Pulmonary artery endothelial cell (primary cell): ENCODE results near the gene CDH4. TPM values are rescaled to one million over a fixed set of nuclear protein-coding genes. Genes with fewer than 3 reads are reported as not detected.
"Not testable (repeated sequence)": the region's sequence is repeated elsewhere in the genome, so short reads cannot be mapped to it uniquely, and the experiment has no call there.

Experiments used
- DNase-seq: peaks from one replicate; pipeline ENCODE4 v3.0.0-alpha.2; 2011; ENCODE audit warnings: low read depth, low spot score
- total RNA-seq: library from RNA; depleted of rRNA; stranded (reverse); fragments of >200 nt; gene quantifications from 2 replicates; pipeline ENCODE4 v1.2.3, GENCODE V29; 2014

The CDH4 gene
- total RNA-seq, 1 donor from 2014 or later, result 7.5 TPM

- no peak for DNase-seq
Measured at GRCh38 chr20:61385296-61385695, 133.2 kb downstream of the CDH4 start.

GRCh38 chr20:61385731-61386130, 133.7 kb downstream of the CDH4 start:
- no peak for DNase-seq

DNA sequence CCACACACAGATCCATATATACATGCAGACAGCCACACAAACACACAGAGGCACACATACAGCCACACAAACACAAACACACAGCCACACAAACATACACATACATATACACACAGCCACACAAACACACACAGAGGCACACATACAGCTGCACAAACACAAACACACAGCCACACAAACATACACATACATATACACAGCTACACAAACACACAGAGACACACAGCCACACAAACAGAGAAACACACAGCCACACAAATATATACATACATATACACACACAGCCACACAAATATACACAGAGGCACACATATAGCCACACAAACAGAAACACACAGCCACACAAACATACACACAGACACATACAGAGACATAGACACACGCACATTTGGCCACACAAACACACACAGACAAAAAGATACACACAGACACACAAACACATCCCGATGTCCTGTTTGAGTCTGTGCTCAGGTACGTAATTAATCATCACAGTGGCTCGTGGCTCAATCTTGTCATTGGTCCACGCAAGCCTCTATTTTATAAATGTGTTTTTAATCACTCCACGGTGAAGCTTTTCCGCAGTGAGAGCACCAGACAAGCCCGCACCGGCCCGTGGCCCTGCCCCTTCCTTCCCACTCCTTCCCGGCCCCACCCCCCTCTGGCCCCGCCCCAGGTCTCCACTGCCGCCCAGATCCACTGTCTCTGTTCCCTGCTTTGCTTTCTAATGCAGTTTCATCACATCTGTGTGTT, 135.3 kb downstream of the CDH4 start:
- peak; percentile 2 for DNase-seq

DNA sequence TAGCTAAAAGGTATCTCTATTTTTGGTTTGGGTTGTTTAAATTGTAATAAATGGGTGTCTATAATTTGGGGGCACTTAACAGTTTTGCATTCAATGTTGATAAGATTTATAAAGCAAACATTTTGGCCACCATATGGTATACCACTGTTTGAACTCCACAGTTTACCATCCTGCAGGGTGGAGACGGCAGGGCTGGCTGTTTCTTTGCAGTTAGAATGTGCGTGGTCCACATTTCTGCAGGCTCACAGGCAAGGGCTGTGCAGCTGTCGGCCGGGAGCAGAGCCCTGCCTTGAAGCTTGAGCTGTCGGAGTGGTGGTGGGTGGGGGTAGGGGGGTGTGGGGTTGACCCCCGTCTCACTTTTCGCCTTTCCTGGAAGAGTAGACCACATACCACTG, 135.9 kb downstream of the CDH4 start:
- no peak for DNase-seq

- DNase-seq, result no peak
Measured at GRCh38 chr20:61389077-61389476, 137.0 kb downstream of the CDH4 start.

GRCh38 chr20:61391185-61391584, 139.1 kb downstream of the CDH4 start:
- DNase-seq, result no peak

- DNase-seq, result no peak
Measured at GRCh38 chr20:61391812-61392520, 139.9 kb downstream of the CDH4 start.

DNA sequence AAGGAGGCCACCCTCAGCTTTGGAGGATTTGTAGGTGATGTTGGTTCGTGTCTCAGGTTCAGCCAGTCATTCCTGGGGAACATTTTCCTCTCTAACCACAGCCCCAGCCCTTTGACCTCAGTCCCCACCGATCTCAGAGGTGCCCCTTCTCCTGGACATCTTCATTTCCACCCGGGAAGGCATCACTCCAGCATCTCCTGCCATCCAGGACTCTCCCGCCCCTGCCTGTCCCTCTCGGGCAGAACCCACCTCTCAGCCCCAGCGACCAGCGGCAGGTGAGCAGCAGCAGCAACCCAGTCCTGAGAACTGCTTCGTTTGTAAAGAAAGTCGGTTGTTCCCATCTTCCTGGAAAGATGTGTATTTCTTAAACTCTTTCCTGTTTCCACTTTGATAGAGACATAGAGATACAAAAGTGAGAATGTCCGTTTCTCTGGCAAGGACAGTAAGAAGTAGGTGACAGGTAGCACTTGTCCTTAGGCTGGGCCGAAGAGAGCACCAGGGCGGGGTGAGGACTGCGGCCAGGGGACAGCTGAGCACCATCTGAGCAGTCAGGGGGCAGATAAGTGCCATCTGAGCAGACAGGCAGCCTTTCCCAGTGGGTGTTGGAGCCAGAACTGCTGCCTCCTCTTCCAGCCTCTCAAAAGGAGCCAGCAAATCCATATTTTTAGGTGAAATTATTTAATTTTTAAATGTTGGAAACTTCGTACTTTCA, 142.2 kb downstream of the CDH4 start:
- DNase-seq, result no peak

DNA sequence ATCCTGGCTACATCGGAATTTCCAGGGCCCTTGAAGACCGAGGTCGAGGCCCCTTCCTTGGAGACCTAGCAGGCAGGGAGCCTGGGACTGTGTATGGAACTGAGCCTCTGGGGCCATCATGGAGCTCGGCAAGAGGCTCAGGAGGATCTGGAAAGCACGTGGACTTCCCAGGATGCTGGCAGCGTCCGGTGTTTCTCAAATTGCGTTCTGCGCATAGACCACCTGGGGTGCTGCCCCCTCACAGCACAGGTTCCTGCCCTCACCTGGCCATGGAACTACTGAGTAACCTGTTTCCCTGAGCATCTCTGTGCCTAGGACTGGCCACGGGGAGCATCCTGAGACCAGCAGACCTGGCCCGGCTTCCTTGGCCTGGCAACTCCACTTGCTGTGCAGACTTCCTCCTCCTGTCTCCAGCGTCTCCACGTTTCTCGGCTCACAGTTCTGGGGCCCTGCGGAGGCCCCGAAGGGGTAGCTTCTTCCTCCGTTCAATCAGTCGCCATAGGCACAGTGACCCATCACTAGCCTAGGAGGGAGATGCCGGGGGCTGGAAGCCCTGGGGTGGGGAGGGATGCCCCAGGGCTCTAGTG, 144.3 kb downstream of the CDH4 start:
- no peak for DNase-seq

DNA sequence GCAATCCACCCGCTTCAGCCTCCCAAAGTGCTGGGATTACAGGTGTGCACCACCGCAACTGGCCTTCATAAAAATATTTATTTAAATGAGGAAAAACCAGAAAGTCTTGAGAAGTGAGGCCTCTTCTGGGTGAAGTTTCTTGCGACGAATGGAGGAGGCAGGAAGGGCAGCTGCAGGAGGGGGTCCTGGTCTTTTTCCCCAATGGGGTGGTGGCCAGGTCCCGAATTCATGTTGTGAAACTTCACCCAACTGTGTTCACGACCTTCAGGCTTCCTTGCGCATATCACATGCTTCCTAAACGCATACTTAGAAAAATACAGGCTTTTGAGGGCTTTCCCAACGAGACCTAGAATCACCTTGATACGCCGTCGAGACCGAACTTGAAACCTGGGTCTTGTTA, 145.1 kb downstream of the CDH4 start:
- no peak for DNase-seq

DNA sequence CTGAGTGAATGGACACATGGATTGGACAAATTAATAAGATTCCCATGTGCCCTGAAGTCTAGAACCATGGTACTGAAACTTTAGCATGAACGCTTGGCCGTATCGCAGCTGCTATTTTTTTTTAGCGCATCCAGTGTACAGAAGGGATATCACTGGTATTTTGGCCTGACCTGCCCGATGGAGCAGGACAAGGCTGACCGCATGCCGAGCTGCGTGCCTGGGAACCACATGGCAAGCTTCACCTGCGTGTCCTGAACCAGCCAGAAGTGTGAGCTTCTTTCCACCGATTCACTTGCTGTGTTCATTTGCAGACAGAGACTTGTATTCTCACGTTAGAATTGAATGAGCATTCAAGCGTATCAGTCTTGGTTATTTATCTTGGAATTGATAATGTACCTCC, 145.7 kb downstream of the CDH4 start:
- no peak for DNase-seq

DNA sequence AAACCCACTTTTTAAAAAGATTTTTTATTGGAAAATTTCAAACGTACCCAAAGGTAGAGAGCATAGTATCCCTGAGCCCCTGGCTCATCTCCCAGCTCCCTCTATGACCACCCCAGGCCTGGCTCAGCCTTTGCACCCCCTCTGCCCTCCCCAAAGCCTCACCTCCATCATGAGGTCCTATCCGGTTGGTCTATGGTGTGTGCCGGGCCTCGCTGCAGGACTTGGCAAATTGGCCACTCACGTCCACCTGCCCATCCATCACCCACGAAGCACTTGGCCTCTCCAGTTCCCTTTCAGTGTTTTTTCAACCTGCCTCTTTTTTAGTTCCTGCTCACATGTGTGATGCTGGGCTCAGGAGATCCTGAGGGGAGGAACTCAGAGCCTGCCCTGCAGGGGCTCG, 147.4 kb downstream of the CDH4 start:
- DNase-seq, result no peak

GRCh38 chr20:61400499-61400898, 148.4 kb downstream of the CDH4 start:
- DNase-seq, result no peak

DNA sequence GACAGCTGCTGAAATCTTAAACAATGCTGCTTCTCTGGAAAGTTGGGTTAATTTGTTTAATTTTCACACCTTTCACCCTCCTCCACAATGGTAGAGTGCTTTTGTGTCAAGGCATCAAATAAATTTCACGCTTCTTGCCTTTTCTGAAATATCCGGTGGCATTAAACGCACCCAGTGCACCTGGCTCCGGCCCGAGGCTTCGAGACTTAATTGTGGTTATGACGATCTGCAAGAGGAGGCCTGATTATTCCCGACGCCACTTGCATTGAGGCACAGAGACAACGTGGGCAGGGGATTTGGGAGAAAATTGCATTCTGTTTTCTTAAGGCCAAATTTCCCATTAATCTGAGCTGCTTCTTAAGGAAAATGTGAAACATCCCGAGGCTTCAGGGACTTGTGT, 152.2 kb downstream of the CDH4 start:
- DNase-seq, result no peak

DNA sequence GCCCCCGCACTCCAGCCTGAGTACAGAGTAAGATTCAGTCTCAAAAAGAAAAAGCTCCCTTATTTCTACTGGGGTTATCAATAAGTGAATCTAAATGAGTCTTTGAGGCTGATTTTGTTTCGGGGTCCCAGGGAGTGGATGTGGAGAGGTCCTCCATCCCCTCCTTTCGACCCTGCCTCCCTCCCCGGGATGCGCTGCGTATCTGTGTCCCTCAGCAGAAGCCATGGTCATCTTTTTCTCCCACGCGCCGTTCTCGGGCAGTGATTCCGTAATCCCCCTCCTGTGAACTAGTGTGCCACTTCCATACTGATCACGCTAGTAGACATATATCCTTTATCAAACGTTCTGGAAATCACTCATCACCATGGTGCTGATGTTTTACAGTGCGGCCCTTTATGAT, 152.9 kb downstream of the CDH4 start:
- DNase-seq, result no peak

- not testable (repeated sequence) for DNase-seq
Measured at GRCh38 chr20:61406773-61407172, 154.7 kb downstream of the CDH4 start.

GRCh38 chr20:61407561-61407960, 155.5 kb downstream of the CDH4 start:
- DNase-seq, result no peak

DNA sequence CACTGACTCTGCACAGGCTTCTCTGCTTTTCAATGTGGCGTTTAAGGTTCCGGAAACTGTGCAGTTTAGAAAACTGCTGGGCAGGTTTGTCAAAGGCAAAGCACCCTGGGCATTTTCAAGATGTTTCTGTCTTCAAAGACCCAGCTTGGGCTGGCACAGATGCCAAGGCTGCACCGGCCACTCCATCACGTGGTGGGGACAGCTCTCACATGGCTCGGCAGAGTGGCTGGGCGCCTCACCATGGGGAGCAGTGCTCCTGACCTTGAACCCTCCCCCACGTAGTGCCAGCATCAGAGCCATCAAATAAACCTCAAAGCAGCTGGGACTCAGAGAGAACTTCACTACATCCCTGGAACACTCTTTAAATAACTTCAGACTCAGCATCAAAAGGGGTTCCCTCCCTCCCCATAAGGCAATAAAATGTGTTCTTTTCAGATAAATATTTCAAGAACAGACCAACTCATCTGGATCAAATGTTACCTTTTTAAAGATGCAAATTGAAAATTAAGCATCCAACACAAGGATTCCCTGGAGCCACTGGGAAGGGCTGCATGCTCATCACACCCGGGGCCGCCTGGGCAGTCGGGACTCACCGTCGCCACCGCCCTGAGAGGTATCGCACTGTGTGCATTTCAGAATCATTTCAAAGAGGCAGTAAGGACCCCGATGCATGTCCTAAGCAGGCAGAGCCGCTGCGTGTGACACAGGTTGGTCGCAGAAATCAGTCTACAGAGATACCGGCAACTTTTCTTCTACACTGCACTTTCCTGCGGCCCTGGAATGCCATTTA, 157.1 kb downstream of the CDH4 start:
- no peak for DNase-seq

GRCh38 chr20:61411743-61412142, 159.7 kb downstream of the CDH4 start:
- no peak for DNase-seq

GRCh38 chr20:61413752-61414151, 161.7 kb downstream of the CDH4 start:
- no peak for DNase-seq

GRCh38 chr20:61414455-61414991, 162.5 kb downstream of the CDH4 start:
- DNase-seq, result no peak
